HL-60 (cell line): ENCODE data around the gene PERM1.

Experiments used
- DNase-seq, 2 experiments: peaks; one replicate each; pipeline ENCODE4 v3.0.0-alpha.2; 2010 to 2020; ENCODE audit warnings: low read depth in 1 of 2, low spot score in 1 of 2
- H3K27ac ChIP-seq: fragments of 250-450 bp; sonication (Bioruptor Pico); replicated peaks from 2 replicates; pipeline ENCODE4 v1.5.1; 2020; ENCODE audit warnings: mild to moderate bottlenecking, moderate library complexity
- H3K27me3 ChIP-seq: fragments of 250-450 bp; sonication (Bioruptor Pico); 2 replicates; pipeline ENCODE4 v1.5.1; 2021; ENCODE audit warnings: mild to moderate bottlenecking, moderate library complexity; ENCODE audit not compliant: insufficient read depth, poor library complexity, severe bottlenecking
- H3K4me3 ChIP-seq: replicated peaks from 2 replicates; pipeline ENCODE4 v1.5.1; 2011; ENCODE audit warnings: mild to moderate bottlenecking, control low read depth, low read length; ENCODE audit not compliant: insufficient read depth
- CTCF ChIP-seq: IDR thresholded peaks from one replicate; pipeline ENCODE4 v1.5.1; 2011; ENCODE audit warnings: low read length, control low read depth, inconsistent platforms; ENCODE audit not compliant: insufficient read depth
- GABPA ChIP-seq: IDR thresholded peaks from 2 replicates; pipeline ENCODE4 v1.6.1; 2012; ENCODE audit warnings: low read depth
- POLR2AphosphoS5 ChIP-seq: IDR thresholded peaks from 2 replicates; pipeline ENCODE4 v1.6.1; 2012; ENCODE audit warnings: low read depth
- REST ChIP-seq: IDR thresholded peaks from 2 replicates; pipeline ENCODE4 v1.6.1; 2012; ENCODE audit warnings: low read depth; ENCODE audit not compliant: insufficient replicate concordance
- SPI1 ChIP-seq: IDR thresholded peaks from 2 replicates; pipeline ENCODE4 v1.6.1; 2012; ENCODE audit warnings: low read depth, mild to moderate bottlenecking, borderline replicate concordance

PERM1 gene

GRCh38 chr1:973459-974292, 8.2 kb downstream of the PERM1 start:
- no peak for DNase-seq
- H3K4me3 ChIP-seq: no peak overlapping the region
- H3K27me3 ChIP-seq: peaks cover 22% of the 10 kb centered on the region
- no peak overlapping the region for H3K27ac ChIP-seq
- TF ChIP-seq POLR2AphosphoS5 (no peak), CTCF (no peak), GABPA (no peak), SPI1 (no peak), REST (no peak)

DNA sequence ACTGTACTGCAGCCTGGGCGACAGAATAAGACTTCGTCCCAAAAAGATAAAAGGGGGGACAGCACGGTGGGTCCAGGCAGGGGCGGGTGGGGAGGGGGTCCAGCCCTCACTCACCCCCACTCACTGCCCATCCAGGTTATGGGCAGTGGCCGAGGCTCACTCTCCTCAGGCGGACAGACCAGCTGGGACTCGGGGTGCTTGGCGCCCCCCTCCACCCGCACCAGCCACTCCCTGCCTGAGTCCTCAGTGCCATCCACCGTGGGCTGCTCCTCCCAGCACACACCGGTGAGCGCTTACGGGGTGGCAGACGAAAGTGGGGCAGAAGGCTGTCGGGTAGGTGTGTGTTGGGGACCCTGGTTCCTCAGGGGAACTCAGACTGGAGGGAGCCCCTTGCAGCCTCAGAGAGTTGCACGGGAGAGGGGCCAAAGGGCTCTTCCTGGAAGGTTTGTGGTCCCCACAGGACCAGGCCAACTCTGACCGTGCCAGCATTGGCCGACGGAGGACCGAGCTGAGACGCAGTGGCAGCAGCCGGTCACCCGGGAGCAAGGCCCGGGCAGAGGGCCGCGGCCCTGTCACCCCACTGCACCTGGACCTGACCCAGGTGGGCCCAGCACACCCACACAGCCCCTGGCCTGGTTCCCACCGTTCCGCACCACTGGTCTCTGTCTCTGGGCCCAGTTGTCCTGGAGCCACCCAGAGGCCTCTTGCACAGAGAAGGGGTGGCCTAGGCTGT, 9.0 kb downstream of the PERM1 start:
- H3K27me3 ChIP-seq: peaks cover 22% of the 10 kb centered on the region
- no peak overlapping the region for H3K27ac ChIP-seq
- DNase-seq: no peak
- no peak for TF ChIP-seq GABPA
- TF ChIP-seq REST: no peak
- TF ChIP-seq SPI1: no peak
- no peak overlapping the region for H3K4me3 ChIP-seq

- Histone ChIP-seq H3K27me3 (peaks cover 22% of the 10 kb centered on the region), H3K27ac (no peak overlapping the region), H3K4me3 (no peak overlapping the region)
- no peak for DNase-seq
- TF ChIP-seq SPI1 (no peak), POLR2AphosphoS5 (no peak), GABPA (no peak)
Observed at GRCh38 chr1:971751-972506, 10.0 kb downstream of the PERM1 start.

GRCh38 chr1:970973-971730, 10.7 kb downstream of the PERM1 start:
- H3K27me3 ChIP-seq: peaks cover 22% of the 10 kb centered on the region
- no peak for DNase-seq
- H3K27ac ChIP-seq: no peak overlapping the region
- TF ChIP-seq CTCF: no peak
- no peak for TF ChIP-seq GABPA
- TF ChIP-seq POLR2AphosphoS5: no peak
- no peak for TF ChIP-seq SPI1
- TF ChIP-seq REST: no peak
- H3K4me3 ChIP-seq: no peak overlapping the region
